ENCODE data around the gene ARHGAP6. TPM values are rescaled to one million over a fixed set of nuclear protein-coding genes. Genes with fewer than 3 reads are reported as not detected.

ARHGAP6 gene
- total and polyA plus RNA-seq, 3 experiments from 2014 or later = not detected

DNA sequence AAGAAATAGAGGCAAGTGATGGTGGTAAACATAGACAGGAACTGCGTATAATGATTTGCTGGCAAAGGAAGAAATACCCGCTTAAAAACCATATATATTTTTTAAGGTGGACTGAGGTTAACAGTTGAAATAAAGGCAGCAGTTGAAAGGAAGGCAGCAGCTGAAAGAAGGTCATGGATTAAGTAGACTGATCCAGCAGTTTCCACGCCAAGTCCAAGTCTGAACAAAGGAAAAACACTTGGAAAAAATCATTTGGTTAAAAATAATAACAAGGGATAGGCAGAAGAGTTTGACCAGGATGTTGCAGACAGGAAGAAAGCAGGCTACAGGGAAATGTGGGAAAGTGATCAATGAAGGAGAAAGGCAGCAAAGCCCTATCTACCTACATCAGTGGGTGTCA lies 278.9 kb downstream of the ARHGAP6 start:
- no peaks in the 10 kb centered on the region for H3K4me1 ChIP-seq (ENCODE audit: insufficient read depth, low read length)
- peak overlapping the region; percentile 57 for H3K27ac ChIP-seq (ENCODE audit: low read depth, low read length)
- ChIA-PET POLR2A (no interaction called here), CTCF (no interaction called here)
- Mint-ChIP-seq H3K27ac (no peak overlapping the region), H3K36me3 (no peaks in the 10 kb centered on the region), H3K9me3 (no peaks in the 10 kb centered on the region), H3K4me3 (no peak overlapping the region), H3K27me3 (peaks cover 0 to 3% of the 10 kb centered on the region in 2 donors), H3K4me1 (no peaks in the 10 kb centered on the region)
- no peak overlapping the region for H3K4me3 ChIP-seq (ENCODE audit: low read length)
- no peaks in the 10 kb centered on the region for H3K27me3 ChIP-seq (ENCODE audit: insufficient read depth, low read length, poor library complexity, severe bottlenecking)
- no peaks in the 10 kb centered on the region for H3K9me3 ChIP-seq (ENCODE audit: low read length)
- DNase-seq = no peak
- H3K36me3 ChIP-seq (ENCODE audit: insufficient read depth, low read length) = no peaks in the 10 kb centered on the region

DNA sequence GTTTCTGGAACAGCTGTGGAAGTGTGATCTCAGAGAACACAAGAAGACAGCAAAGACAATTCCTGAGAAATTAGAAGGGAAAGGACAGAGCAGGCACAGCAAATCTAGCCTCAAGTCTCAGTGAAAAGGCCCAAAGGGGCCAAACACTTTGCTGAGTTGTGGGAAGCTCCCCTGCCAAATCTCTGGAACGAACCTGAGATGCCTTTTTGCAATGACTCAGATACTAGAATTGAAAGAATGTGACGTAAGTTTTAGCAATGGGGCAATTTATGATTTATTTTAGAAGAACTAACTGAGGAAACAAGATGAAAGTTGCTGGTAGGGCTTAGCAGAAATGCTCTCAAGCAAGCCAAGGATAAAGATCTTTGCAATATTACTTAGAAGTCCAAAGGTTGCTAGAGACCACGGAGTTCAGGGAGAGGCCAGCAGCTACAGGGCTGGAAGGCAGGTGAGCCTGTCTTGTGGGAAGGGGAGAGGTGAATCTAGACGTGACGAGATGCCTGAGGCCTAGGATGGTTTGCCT lies 279.7 kb downstream of the ARHGAP6 start:
- Histone ChIP-seq H3K36me3 (ENCODE audit: insufficient read depth, low read length) (no peaks in the 10 kb centered on the region), H3K9me3 (ENCODE audit: low read length) (no peaks in the 10 kb centered on the region), H3K4me1 (ENCODE audit: insufficient read depth, low read length) (no peaks in the 10 kb centered on the region), H3K27ac (ENCODE audit: low read depth, low read length) (peak overlapping the region; percentile 57), H3K27me3 (ENCODE audit: insufficient read depth, low read length, poor library complexity, severe bottlenecking) (no peaks in the 10 kb centered on the region), H3K4me3 (ENCODE audit: low read length) (no peak overlapping the region)
- Mint-ChIP-seq H3K4me1 (no peaks in the 10 kb centered on the region), H3K4me3 (no peak overlapping the region), H3K9me3 (no peaks in the 10 kb centered on the region), H3K27me3 (peaks cover 0 to 3% of the 10 kb centered on the region in 2 donors), H3K36me3 (no peaks in the 10 kb centered on the region), H3K27ac (no peak overlapping the region)
- ChIA-PET POLR2A (no interaction called here), CTCF (no interaction called here)
- no peak for DNase-seq

DNA sequence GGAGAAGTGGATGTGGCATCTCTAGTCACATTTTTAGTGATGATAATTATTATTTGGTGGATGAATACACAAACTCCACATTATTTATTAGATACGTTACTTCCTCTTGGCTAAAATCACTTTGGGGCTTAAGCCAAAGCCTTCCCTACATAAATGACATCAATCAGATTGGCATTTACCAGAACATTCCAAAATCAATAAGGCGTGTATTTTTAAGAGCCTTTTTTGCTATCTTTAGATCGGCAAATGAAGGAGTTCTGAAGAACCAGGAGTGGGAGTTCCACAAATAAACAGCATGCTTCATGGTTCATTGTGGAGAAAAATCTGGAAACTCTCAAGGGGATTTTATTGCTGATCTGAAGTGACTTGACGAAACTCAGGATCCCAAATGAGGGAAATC lies 282.8 kb downstream of the ARHGAP6 start:
- peaks cover 0 to 2% (median 0%) of the 10 kb centered on the region in 5 donors for H3K9me3 Mint-ChIP-seq
- no peak for DNase-seq
- POLR2A ChIA-PET = no interaction called here
- H3K27ac Mint-ChIP-seq = no peak overlapping the region
- Histone ChIP-seq H3K4me3 (ENCODE audit: low read length) (no peak overlapping the region), H3K4me1 (ENCODE audit: insufficient read depth, low read length) (no peaks in the 10 kb centered on the region), H3K27ac (ENCODE audit: low read depth, low read length) (no peak overlapping the region), H3K9me3 (ENCODE audit: low read length) (no peaks in the 10 kb centered on the region), H3K27me3 (ENCODE audit: insufficient read depth, low read length, poor library complexity, severe bottlenecking) (no peaks in the 10 kb centered on the region), H3K36me3 (ENCODE audit: insufficient read depth, low read length) (no peaks in the 10 kb centered on the region)
- no peaks in the 10 kb centered on the region for H3K36me3 Mint-ChIP-seq
- no peak overlapping the region for H3K4me3 Mint-ChIP-seq
- no peaks in the 10 kb centered on the region for H3K4me1 Mint-ChIP-seq
- CTCF ChIA-PET = no interaction called here
- H3K27me3 Mint-ChIP-seq = peaks cover 0 to 3% of the 10 kb centered on the region in 2 donors

DNA sequence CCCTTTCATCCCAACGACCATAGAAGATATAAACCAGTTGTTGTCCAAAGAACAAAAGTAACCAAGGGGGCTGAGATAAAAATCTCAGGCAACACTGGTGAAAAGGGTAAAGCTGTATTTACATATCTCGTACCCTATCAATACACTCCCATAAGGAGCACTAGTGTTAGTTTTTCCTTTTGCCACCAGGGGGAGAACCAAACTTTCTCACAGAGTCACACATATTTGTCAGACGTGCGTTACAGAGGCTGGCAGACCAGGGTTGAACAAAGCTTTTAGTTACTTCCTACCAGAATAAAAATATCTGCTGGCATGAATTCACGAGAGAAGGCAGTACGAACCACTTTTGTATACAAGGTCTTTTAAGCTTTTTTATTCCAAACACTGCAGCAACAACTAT lies 284.3 kb downstream of the ARHGAP6 start:
- Mint-ChIP-seq H3K36me3 (no peaks in the 10 kb centered on the region), H3K4me3 (no peak overlapping the region), H3K27ac (no peak overlapping the region), H3K27me3 (peaks cover 0 to 5% of the 10 kb centered on the region in 2 donors), H3K9me3 (peaks cover 0 to 2% (median 0%) of the 10 kb centered on the region in 5 donors), H3K4me1 (no peaks in the 10 kb centered on the region)
- Histone ChIP-seq H3K4me3 (ENCODE audit: low read length) (no peak overlapping the region), H3K9me3 (ENCODE audit: low read length) (no peaks in the 10 kb centered on the region), H3K4me1 (ENCODE audit: insufficient read depth, low read length) (no peaks in the 10 kb centered on the region), H3K36me3 (ENCODE audit: insufficient read depth, low read length) (no peaks in the 10 kb centered on the region), H3K27me3 (ENCODE audit: insufficient read depth, low read length, poor library complexity, severe bottlenecking) (no peaks in the 10 kb centered on the region), H3K27ac (ENCODE audit: low read depth, low read length) (no peak overlapping the region)
- ChIA-PET POLR2A (no interaction called here), CTCF (no interaction called here)
- DNase-seq = no peak

DNA sequence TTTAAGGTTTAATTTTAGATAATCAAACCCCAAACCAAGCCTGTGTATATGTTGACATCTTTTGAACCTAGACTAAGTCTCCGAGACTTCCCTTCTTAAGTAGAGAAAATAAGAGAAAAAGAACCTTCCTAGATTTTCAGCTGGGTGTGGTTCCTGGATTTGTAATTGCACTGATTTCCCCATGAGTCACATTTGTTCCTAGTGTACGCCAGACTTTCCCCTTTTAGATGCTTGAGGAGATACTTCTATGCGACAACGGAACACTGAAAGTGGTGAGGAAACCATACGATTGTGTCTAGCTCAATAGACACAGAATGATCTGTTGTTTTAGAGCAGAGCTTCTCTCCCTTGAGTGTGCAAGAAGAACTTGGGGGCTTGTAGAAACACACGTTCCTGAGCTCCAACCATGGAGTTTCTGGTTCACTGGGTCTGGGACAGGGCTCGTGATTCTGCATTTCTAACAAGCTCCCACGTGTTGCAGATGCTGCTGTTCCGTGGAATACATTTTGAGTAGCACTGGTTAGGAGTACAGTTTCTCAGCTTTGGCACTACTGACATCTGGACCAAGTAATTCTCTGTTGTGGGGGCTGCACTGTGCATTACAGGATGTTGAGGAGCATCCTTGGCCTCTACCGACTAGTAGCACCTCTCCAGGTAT lies 285.4 kb downstream of the ARHGAP6 start:
- H3K27me3 ChIP-seq (ENCODE audit: insufficient read depth, low read length, poor library complexity, severe bottlenecking) = no peaks in the 10 kb centered on the region
- H3K27me3 Mint-ChIP-seq = peaks cover 0 to 5% of the 10 kb centered on the region in 2 donors
- H3K4me3 Mint-ChIP-seq = no peak overlapping the region
- POLR2A ChIA-PET = no interaction called here
- H3K9me3 ChIP-seq (ENCODE audit: low read length) = no peaks in the 10 kb centered on the region
- DNase-seq = no peak
- no peak overlapping the region for H3K4me3 ChIP-seq (ENCODE audit: low read length)
- H3K9me3 Mint-ChIP-seq = peaks cover 0 to 2% (median 0%) of the 10 kb centered on the region in 5 donors
- no peak overlapping the region for H3K27ac Mint-ChIP-seq
- no peaks in the 10 kb centered on the region for H3K4me1 Mint-ChIP-seq
- H3K36me3 Mint-ChIP-seq = no peaks in the 10 kb centered on the region
- H3K4me1 ChIP-seq (ENCODE audit: insufficient read depth, low read length) = no peaks in the 10 kb centered on the region
- no peak overlapping the region for H3K27ac ChIP-seq (ENCODE audit: low read depth, low read length)
- CTCF ChIA-PET = no interaction called here
- no peaks in the 10 kb centered on the region for H3K36me3 ChIP-seq (ENCODE audit: insufficient read depth, low read length)

DNA sequence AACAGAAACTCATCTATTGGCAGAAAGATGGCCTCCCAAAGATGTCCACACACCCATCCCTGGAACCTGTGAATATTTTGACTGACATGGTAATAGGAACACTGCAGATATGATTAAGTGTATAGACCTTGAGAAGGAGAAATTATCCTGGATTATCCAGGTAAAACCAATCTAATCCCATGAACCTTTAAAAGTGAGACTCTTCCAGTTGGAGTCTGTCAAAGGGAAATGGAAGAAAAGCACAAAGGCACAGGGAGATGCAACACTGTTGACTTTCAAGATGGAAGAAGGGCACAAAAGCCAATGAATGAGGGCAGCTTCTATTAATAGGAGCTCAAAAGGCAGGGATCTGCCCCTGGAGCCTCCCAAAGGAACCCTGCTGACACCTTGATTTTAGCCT lies 289.6 kb downstream of the ARHGAP6 start:
- Mint-ChIP-seq H3K27me3 (peaks cover 0 to 2% of the 10 kb centered on the region in 2 donors), H3K9me3 (peaks cover 0 to 2% (median 0%) of the 10 kb centered on the region in 5 donors), H3K36me3 (no peaks in the 10 kb centered on the region), H3K27ac (no peak overlapping the region), H3K4me3 (no peak overlapping the region), H3K4me1 (no peaks in the 10 kb centered on the region)
- DNase-seq = no peak
- Histone ChIP-seq H3K27me3 (ENCODE audit: insufficient read depth, low read length, poor library complexity, severe bottlenecking) (no peaks in the 10 kb centered on the region), H3K36me3 (ENCODE audit: insufficient read depth, low read length) (no peaks in the 10 kb centered on the region), H3K9me3 (ENCODE audit: low read length) (no peaks in the 10 kb centered on the region), H3K27ac (ENCODE audit: low read depth, low read length) (peak overlapping the region; percentile 16), H3K4me3 (ENCODE audit: low read length) (no peak overlapping the region), H3K4me1 (ENCODE audit: insufficient read depth, low read length) (no peaks in the 10 kb centered on the region)
- CTCF ChIA-PET = no interaction called here
- POLR2A ChIA-PET = no interaction called here

DNA sequence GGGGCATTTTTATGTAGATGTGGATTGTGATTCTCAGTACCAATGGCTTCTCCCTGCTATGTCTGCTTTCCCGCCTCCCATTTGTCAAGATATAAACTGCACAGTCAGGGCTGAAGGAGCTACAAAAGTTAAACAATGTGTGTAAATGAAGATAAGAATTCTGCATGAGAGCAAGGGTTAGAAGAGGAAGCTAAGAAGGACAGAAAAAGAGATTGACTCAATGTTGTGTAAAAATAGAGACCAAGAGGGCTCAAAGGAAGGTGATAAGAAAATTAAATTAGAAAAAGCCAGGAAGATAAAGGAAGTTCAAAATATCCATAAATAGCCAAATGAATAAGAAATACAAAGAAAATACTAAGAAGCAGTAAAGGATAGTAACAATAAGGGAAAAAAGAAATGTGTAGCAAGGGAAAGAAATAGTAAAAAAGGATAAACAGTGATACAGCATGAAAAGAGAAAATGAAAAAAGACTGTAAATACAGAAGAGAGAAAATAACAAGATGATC lies 290.1 kb downstream of the ARHGAP6 start:
- Mint-ChIP-seq H3K36me3 (no peaks in the 10 kb centered on the region), H3K4me1 (no peaks in the 10 kb centered on the region), H3K27me3 (peaks cover 0 to 2% of the 10 kb centered on the region in 2 donors), H3K4me3 (no peak overlapping the region), H3K9me3 (peaks cover 0 to 2% (median 0%) of the 10 kb centered on the region in 5 donors), H3K27ac (no peak overlapping the region)
- CTCF ChIA-PET = no interaction called here
- no peak for DNase-seq
- no peaks in the 10 kb centered on the region for H3K27me3 ChIP-seq (ENCODE audit: insufficient read depth, low read length, poor library complexity, severe bottlenecking)
- no peaks in the 10 kb centered on the region for H3K4me1 ChIP-seq (ENCODE audit: insufficient read depth, low read length)
- H3K4me3 ChIP-seq (ENCODE audit: low read length) = no peak overlapping the region
- POLR2A ChIA-PET = no interaction called here
- no peaks in the 10 kb centered on the region for H3K36me3 ChIP-seq (ENCODE audit: insufficient read depth, low read length)
- H3K9me3 ChIP-seq (ENCODE audit: low read length) = no peaks in the 10 kb centered on the region
- peak overlapping the region; percentile 16 for H3K27ac ChIP-seq (ENCODE audit: low read depth, low read length)

DNA sequence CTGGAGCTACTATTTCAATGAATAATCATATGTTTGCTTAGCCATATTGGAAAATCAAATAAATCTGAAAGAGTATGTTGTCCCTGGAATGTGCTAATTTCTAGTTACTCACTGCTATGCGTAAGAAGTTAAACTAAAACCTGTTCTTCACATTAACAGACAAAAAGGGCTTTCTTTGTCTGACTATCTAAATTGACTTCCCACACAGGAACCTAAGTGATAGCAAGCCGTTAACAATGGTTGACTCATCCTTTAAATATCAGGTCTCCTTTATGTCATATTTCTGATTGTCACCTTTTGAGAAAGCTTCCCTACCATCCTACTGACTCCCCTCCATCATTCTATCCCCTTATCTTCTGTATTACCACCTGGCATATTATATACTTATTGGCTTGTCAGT lies 291.1 kb downstream of the ARHGAP6 start:
- Mint-ChIP-seq H3K4me1 (no peaks in the 10 kb centered on the region), H3K36me3 (no peaks in the 10 kb centered on the region), H3K27me3 (peaks cover 0 to 2% of the 10 kb centered on the region in 2 donors), H3K4me3 (no peak overlapping the region), H3K9me3 (peaks cover 0 to 2% (median 0%) of the 10 kb centered on the region in 5 donors), H3K27ac (no peak overlapping the region)
- DNase-seq = no peak
- H3K4me3 ChIP-seq (ENCODE audit: low read length) = no peak overlapping the region
- H3K9me3 ChIP-seq (ENCODE audit: low read length) = no peaks in the 10 kb centered on the region
- ChIA-PET POLR2A (no interaction called here), CTCF (no interaction called here)
- no peaks in the 10 kb centered on the region for H3K36me3 ChIP-seq (ENCODE audit: insufficient read depth, low read length)
- no peaks in the 10 kb centered on the region for H3K27me3 ChIP-seq (ENCODE audit: insufficient read depth, low read length, poor library complexity, severe bottlenecking)
- no peaks in the 10 kb centered on the region for H3K4me1 ChIP-seq (ENCODE audit: insufficient read depth, low read length)
- H3K27ac ChIP-seq (ENCODE audit: low read depth, low read length) = peak overlapping the region; percentile 54

Measured in CD8-positive, alpha-beta memory T cell (primary cell).